IPS DF 6.9 (cell line): ENCODE results near the gene SIX1.

Experiments used
- DNase-seq: peaks from one replicate; pipeline ENCODE4 v3.0.0-alpha.2; 2013; ENCODE audit warnings: low read depth, low spot score
- H3K27ac ChIP-seq: one replicate; pipeline ENCODE4 v1.5.1; 2013; ENCODE audit warnings: low read length, control low read depth
- H3K27me3 ChIP-seq: 2 replicates; pipeline ENCODE4 v1.6.1; 2013; ENCODE audit warnings: mild to moderate bottlenecking, low read length; ENCODE audit not compliant: control insufficient read depth, insufficient read depth
- H3K36me3 ChIP-seq: 2 replicates; pipeline ENCODE4 v1.6.1; 2013; ENCODE audit warnings: low read length; ENCODE audit not compliant: control insufficient read depth, insufficient read depth
- H3K4me1 ChIP-seq: 2 replicates; pipeline ENCODE4 v1.6.1; 2013; ENCODE audit warnings: low read length; ENCODE audit not compliant: control insufficient read depth, insufficient read depth
- H3K4me3 ChIP-seq: 2 replicates; pipeline ENCODE4 v1.5.1; 2013; ENCODE audit warnings: mild to moderate bottlenecking, low read length
- H3K9me3 ChIP-seq: 2 replicates; pipeline ENCODE4 v1.6.1; 2013; ENCODE audit warnings: low read length, inconsistent platforms; ENCODE audit not compliant: control insufficient read depth, insufficient read depth
- WGBS: extraction: QIAGEN DNeasy Blood & Tissue Kit; methylation state at CpG from one replicate; pipeline ENCODE4 v1.1.7; 2013; ENCODE audit warnings: mixed read lengths, missing lambda C conversion rate; ENCODE audit not compliant: insufficient read length, insufficient coverage; 5-methylcytosine and 5-hydroxymethylcytosine counted together

SIX1 gene

DNA sequence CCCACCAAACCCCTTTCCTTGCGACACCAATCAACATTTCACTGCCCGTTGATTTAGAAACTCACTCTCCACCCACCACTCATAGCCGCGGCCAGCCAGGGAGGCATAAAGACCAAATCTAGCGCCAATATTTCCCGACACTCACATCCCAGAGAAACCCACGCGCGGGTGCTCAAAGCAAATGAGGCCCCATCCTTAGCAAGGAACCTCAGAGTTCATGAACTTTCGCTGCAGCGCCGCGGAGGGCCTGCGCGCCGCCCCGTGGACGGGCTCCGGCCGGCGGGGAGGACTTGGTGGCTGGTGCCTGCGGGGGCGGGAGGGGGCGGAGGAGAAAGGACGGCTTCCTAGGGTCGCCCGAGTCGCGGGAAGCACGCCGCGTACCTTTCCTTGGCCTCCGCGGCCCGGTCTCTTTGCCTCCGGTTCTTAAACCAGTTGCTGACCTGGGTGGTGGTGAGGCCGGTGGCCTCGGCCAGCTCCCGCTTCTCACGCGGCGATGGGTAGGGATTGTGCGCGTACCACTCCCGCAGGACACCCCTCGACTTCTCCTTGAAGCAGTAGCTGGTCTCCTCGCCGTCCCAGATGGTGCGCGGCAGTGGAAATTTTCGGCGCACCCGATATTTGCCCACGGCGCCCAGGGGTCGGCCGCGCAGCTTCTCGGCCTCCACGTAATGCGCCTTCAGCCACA is 886 bp downstream of the SIX1 start:
- DNase-seq: no peak
- Histone ChIP-seq H3K27ac (no peak overlapping the region), H3K4me3 (peak overlapping the region; percentile 26; the same call in 1 of the 2 replicates), H3K36me3 (no peaks in the 10 kb centered on the region), H3K27me3 (peaks cover 74% of the 10 kb centered on the region), H3K9me3 (no peaks in the 10 kb centered on the region), H3K4me1 (peaks cover 6% of the 10 kb centered on the region)
- WGBS: no CpG with 5 or more reads among the region's 61 CpGs

DNA sequence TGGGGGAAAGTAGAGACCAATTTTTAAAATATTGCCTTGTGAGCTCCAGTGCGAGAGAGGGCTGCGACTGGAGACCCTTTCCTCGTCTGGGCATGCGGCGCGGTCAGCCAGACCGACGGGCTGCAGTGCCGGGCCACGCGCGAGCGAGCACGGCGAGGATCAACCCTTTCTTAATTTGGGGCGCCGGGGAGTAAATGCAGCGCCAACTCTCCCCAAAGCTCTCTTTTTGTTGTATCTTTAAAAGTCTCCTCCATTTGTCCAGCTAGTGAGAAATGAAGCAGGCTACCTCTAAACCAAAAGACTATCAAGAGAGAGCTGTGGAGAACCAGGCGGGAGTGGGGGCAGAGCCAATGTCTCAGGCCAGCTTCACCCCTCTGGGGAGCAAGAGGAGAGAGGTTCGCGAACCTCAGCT is 1.4 kb downstream of the SIX1 start:
- peaks cover 4% of the 10 kb centered on the region for H3K4me1 ChIP-seq
- H3K27ac ChIP-seq: no peak overlapping the region
- no peaks in the 10 kb centered on the region for H3K9me3 ChIP-seq
- WGBS: no CpG with 5 or more reads among the region's 21 CpGs
- H3K27me3 ChIP-seq: peaks cover 74% of the 10 kb centered on the region
- no peak overlapping the region for H3K4me3 ChIP-seq
- DNase-seq: no peak
- no peaks in the 10 kb centered on the region for H3K36me3 ChIP-seq

DNA sequence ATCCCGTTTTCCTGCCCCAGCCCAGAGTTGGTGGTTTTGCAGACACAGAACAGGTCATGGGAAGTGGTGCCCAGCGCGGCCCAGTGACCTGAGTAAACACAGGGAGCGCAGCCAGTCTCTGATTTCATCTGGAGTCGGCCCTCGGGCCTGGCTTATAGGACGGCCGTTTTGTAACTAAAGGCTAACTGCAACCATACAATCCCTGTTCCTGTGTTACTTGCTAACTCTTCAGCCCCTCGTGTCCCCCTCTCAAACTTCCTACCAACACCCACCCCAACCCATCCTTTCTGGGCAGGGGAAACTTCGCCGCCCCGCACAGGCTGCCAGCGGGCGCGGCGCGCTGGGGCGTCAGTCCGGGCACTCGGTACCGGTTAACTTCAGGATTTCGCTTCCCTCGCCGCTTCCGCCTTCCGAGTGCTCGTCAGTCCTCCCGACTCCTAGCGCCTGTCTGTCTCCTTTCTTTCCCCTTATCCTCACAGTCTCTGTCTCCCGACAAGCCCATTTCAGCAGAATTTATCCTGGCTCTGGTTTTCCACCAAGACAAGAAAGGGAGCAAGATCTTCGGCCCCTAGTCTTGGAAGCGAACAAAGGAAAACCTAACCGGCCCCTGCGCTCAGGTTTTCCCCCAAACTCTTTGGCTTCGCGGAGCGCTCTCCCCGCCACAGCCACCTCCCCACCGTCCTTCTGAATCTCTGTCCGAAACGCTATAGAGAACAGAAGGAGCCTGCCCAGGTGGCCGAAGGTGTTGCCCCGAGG is 2.0 kb downstream of the SIX1 start:
- no peak for DNase-seq
- H3K9me3 ChIP-seq: no peaks in the 10 kb centered on the region
- no peak overlapping the region for H3K27ac ChIP-seq
- H3K4me1 ChIP-seq: peaks cover 4% of the 10 kb centered on the region
- peak overlapping the region; percentile 12; the same call in 1 of the 2 replicates for H3K4me3 ChIP-seq
- H3K27me3 ChIP-seq: peaks cover 74% of the 10 kb centered on the region
- WGBS: no CpG with 5 or more reads among the region's 43 CpGs
- no peaks in the 10 kb centered on the region for H3K36me3 ChIP-seq

DNA sequence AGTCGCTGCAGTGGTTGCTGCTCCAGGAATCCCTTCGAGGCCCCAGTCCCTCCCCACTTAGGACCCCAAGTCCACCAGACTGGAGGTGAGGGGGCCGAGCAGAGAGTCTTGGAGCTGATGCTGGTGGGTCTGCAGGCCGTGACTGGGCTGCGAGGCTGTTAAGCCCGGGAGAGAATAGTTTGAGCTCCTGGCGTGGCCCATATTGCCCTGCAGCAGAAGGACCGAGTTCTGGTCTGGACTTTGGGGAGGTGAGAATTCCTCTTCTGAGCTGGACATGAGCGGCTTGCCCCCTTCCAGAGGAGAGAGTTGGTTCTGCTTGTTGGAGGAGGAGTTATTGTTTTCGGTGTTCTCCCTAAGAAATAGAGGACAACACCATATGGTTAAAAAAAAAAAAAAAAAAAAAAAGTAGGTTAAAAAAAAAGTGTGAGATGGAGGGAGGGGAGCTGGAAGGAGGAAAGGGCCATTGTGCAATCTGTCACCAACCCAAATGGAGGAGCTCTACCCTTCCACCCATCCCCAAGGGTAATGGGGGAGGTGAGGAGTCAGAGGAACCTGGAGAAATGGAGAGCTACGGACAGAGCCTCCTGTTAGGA is 3.0 kb downstream of the SIX1 start:
- no peak for DNase-seq
- no CpG with 5 or more reads among the region's 11 CpGs for WGBS
- peaks cover 8% of the 10 kb centered on the region for H3K4me1 ChIP-seq
- no peaks in the 10 kb centered on the region for H3K36me3 ChIP-seq
- peaks cover 74% of the 10 kb centered on the region for H3K27me3 ChIP-seq
- no peak overlapping the region for H3K4me3 ChIP-seq
- H3K9me3 ChIP-seq: no peaks in the 10 kb centered on the region
- no peak overlapping the region for H3K27ac ChIP-seq

DNA sequence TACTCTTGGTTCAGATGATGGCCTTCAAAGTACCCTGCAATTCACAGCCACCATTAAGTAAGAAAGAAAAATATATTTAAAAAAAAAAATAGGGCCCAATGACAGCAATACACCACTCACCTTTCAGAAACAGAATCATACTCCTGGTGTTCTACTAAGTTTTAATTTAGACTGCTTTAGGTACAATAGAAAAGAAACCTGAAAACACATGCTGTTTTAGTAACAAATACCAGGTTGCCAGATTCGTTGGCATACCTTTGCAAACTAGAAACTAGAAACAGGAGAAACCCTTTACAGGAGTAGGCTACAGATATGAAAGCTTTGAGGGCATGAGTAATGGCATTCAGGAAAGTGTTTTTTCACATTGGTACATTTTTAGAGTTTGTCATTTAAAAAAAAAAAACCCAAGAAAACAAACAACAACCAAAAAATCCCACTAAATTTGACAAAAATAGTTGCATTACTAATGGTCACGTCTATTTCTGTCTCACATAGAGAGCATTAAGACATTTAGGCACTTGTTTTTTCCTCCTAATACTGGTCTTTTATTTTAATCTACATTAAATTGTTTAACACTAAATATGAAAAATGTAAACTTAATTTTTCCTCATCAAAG is 4.0 kb downstream of the SIX1 start:
- no peaks in the 10 kb centered on the region for H3K36me3 ChIP-seq
- peaks cover 10% of the 10 kb centered on the region for H3K4me1 ChIP-seq
- H3K27ac ChIP-seq: no peak overlapping the region
- WGBS: no CpG with 5 or more reads among the region's 2 CpGs
- H3K9me3 ChIP-seq: no peaks in the 10 kb centered on the region
- peaks cover 68% of the 10 kb centered on the region for H3K27me3 ChIP-seq
- no peak for DNase-seq
- no peak overlapping the region for H3K4me3 ChIP-seq

DNA sequence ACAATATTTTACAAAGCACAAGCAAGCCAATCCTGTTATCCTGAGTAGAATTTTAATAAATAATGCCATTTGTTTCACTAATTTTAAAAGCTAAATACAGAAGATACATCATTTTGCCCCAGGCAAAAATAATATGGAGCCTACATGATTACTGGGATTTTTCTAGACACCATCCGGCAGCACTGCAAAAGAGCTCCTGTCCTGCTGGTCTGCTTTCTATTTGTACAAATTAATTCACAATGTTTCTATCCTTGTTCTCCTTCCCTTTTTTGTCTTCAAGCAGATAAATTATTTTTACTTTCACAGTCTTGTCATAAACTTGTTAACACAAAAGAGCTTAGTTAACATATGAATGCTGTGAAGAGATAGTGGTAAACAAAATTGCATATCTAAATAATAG is 4.6 kb downstream of the SIX1 start:
- no CpG with 5 or more reads among the region's 1 CpG for WGBS
- H3K4me3 ChIP-seq: no peak overlapping the region
- no peak overlapping the region for H3K27ac ChIP-seq
- H3K27me3 ChIP-seq: peaks cover 66% of the 10 kb centered on the region
- no peak for DNase-seq
- H3K4me1 ChIP-seq: peaks cover 9% of the 10 kb centered on the region
- H3K36me3 ChIP-seq: no peaks in the 10 kb centered on the region
- H3K9me3 ChIP-seq: no peaks in the 10 kb centered on the region

DNA sequence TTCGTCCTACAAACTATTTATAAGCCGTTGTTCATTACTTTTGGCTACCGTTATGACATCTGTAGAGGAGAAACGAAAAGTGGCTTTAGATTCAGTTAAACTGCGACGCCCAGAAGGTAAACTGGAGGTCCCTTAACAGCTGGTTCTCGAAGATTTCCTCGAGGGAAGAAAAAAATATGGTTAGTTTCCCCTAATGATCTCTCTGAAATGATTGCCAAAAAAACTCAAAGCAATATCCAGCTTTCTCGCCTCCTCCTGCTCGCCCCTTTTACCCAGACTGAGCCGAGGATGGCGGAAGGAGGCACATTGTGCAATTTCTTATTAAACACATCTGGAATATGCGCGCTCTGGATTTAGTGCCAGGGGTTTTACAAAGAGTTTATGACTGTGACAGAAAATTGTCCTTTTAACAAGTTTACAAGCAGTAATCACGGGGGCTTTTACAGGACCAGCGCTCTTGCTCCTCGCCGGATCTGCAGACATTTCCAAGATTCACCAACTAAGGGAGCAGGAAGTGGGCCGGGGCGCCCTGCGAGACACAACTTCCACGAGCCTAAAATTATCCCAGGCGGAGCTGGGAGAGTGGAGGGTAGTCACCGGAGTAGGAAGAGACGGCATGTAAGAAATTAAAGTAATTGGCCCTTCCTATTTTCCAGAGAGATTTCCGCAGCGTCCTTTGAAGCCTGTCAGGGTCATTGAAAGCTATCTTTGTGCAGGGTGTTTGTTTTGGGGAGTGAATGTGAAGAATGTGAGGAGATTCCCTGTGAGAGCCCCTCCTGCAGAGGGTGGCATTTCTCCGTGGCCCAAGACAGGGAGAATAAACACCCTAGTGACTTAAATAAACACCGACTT is 5.6 kb downstream of the SIX1 start:
- no peak overlapping the region for H3K27ac ChIP-seq
- peaks cover 64% of the 10 kb centered on the region for H3K27me3 ChIP-seq
- no peaks in the 10 kb centered on the region for H3K9me3 ChIP-seq
- no peak overlapping the region for H3K4me3 ChIP-seq
- peaks cover 9% of the 10 kb centered on the region for H3K4me1 ChIP-seq
- WGBS: no CpG with 5 or more reads among the region's 29 CpGs
- H3K36me3 ChIP-seq: no peaks in the 10 kb centered on the region
- no peak for DNase-seq

DNA sequence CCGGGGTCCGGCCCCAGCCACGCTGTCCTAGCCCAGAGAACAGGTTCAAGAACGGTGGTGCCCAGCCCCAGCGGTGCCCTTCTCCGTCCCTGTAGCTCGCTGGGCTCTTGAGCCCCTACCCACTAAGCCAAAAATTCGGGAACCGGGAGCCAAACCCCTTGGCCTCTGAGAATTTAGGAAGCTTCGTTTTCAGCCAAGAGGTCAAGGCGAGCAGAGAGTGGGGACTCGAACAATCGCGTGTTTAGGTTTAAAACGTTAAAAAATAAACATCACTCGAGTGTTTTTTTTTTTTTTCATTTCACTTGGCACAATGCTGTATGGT is 6.2 kb downstream of the SIX1 start:
- H3K27me3 ChIP-seq: peaks cover 62% of the 10 kb centered on the region
- H3K4me3 ChIP-seq: no peak overlapping the region
- H3K36me3 ChIP-seq: no peaks in the 10 kb centered on the region
- no peak overlapping the region for H3K27ac ChIP-seq
- H3K4me1 ChIP-seq: peaks cover 10% of the 10 kb centered on the region
- no peaks in the 10 kb centered on the region for H3K9me3 ChIP-seq
- DNase-seq: no peak
- no CpG with 5 or more reads among the region's 16 CpGs for WGBS

DNA sequence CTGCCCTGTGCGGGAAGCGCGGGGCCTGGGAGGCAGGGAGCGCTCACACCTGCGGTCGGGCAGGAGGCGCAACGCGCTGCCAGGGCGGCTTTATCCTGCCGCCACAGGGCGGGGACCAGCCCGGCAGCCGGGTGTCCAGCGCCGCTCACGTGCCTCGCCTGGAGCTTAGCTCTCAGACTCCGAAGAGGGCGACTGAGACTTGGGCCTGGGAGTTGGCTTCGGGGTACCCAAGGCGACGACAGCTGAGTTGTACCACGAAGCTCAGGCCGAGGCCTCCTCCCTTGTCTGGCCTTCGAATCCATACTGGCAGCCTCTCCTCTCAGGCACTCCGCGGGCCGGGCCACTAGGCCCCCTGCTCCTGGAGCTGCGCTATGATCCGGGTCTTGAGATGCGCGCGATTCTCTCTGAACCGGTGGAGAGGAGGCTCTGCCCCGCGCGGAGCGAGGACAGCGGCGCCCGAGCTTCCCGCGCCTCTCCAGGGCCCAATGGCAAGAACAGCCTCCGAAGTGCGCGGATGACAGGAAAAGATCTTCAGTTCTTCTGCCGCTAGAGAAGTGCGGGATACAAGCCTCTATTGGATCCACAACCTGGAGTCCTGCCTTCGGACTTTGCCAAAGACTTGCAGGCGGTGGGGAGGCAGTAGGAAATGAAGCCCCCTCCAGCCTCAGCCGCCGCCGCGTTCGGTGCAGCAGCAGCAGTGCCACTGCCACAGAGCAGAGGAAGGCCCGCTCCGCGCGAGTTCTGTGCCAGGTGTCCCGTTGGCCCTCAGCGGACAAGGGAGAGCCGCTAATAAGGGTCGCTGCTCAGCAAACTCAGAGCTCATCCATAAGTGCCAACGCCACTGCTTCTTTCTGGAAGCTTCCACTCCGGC is 6.8 kb downstream of the SIX1 start:
- no peak for DNase-seq
- no peaks in the 10 kb centered on the region for H3K9me3 ChIP-seq
- 0 out of 2 replicates have a peak overlapping the region, but pooled peaks have one; percentile 1 for H3K4me3 ChIP-seq
- no peaks in the 10 kb centered on the region for H3K36me3 ChIP-seq
- no peak overlapping the region for H3K27ac ChIP-seq
- H3K4me1 ChIP-seq: peaks cover 10% of the 10 kb centered on the region
- H3K27me3 ChIP-seq: peaks cover 57% of the 10 kb centered on the region
- no CpG with 5 or more reads among the region's 66 CpGs for WGBS
